Kasumi-1 (cell line): ENCODE data around the gene SFTPB.
"Not testable (repeated sequence)": the region's sequence is repeated elsewhere in the genome, so short reads cannot be mapped to it uniquely, and the experiment has no call there.

ENCODE experiments used
- DNase-seq, 2 experiments: peaks; one replicate each; lab custom pipeline; 2025; lab: John Stamatoyannopoulos, UW

Gene SFTPB

GRCh38 chr2:85668009-85668856 is at the start of gene SFTPB:
SFTPB (minus strand) TSS chr2:85668199; CDS start chr2:85668183, 16 bp downstream.
- DNase-seq: no peak

GRCh38 chr2:85717308-85718008 is 49.5 kb upstream of the SFTPB start:
- no peak for DNase-seq

GRCh38 chr2:85716346-85716914 is 48.4 kb upstream of the SFTPB start:
- no peak for DNase-seq

GRCh38 chr2:85714841-85715240 is 46.8 kb upstream of the SFTPB start:
- DNase-seq: no peak

- DNase-seq: not testable (repeated sequence)
Observed at GRCh38 chr2:85714421-85714820, 46.4 kb upstream of the SFTPB start.

- no peak for DNase-seq
Observed at GRCh38 chr2:85713836-85714235, 45.8 kb upstream of the SFTPB start.

- DNase-seq: no peak
Observed at GRCh38 chr2:85712849-85713612, 45.0 kb upstream of the SFTPB start.

GRCh38 chr2:85712336-85712735 is 44.3 kb upstream of the SFTPB start:
- DNase-seq: peak; percentile 71 to 80

- no peak for DNase-seq
Observed at GRCh38 chr2:85711578-85712060, 43.6 kb upstream of the SFTPB start.

- no peak for DNase-seq
Observed at GRCh38 chr2:85710687-85711577, 42.9 kb upstream of the SFTPB start.

- peak; percentile 17 to 32 for DNase-seq
Observed at GRCh38 chr2:85709401-85709811, 41.4 kb upstream of the SFTPB start.

- no peak for DNase-seq
Observed at GRCh38 chr2:85708641-85709040, 40.6 kb upstream of the SFTPB start.

GRCh38 chr2:85707304-85707703 is 39.3 kb upstream of the SFTPB start:
- DNase-seq: peak; percentile 82 to 84

- DNase-seq: peak in 1 of 2 experiments; percentile 14
Observed at GRCh38 chr2:85706599-85707296, 38.7 kb upstream of the SFTPB start.

GRCh38 chr2:85706063-85706462 is 38.1 kb upstream of the SFTPB start:
- no peak for DNase-seq

- no peak for DNase-seq
Observed at GRCh38 chr2:85705680-85706039, 37.7 kb upstream of the SFTPB start.

- DNase-seq: no peak
Observed at GRCh38 chr2:85704800-85705679, 37.0 kb upstream of the SFTPB start.

GRCh38 chr2:85704038-85704437 is 36.0 kb upstream of the SFTPB start:
- DNase-seq: no peak

- no peak for DNase-seq
Observed at GRCh38 chr2:85703329-85703728, 35.3 kb upstream of the SFTPB start.
